ENCODE measurements around the gene KLK13. TPM values are rescaled to one million over a fixed set of nuclear protein-coding genes. Genes with fewer than 3 reads are reported as not detected.
A peak's percentile ranks its signal among the peaks of the same experiment; 100 is the strongest.

The KLK13 gene
- total RNA-seq, 8 experiments from 2014 or later, result 0.38 to 11.3 (median 1.5) TPM; not detected in 4

- ATAC-seq (replicated peaks in 6 of 8), result peak in 1 of 8 experiments; percentile 61
- H3K4me1 ChIP-seq (replicated peaks in 1 of 2), result no peaks in the 10 kb centered on the region
- in situ Hi-C loops (cut with MboI; ENCODE audit: low pct_unique_long_range_greater_than_20kb in 2 of 9, low sequenced_read_pairs in 9 of 9, unreplicated experiment in 9 of 9), result no loop called here
- 15 to 93% (median 63%) methylated on average over 1 to 4 of the region's 5 CpGs for WGBS, 10 experiments
- H3K4me3 ChIP-seq, result no peak overlapping the region
- H3K27ac ChIP-seq, result no peak overlapping the region
Measured at GRCh38 chr19:51070334-51071094, 5.6 kb upstream of the KLK13 start.

- WGBS, 10 experiments, result 0 to 92% (median 47%) methylated on average over 1 to 4 of the region's 7 CpGs; no CpG with 5 or more reads in 1 of the 10 experiments
Measured at GRCh38 chr19:51066393-51067186, 1.7 kb upstream of the KLK13 start.

GRCh38 chr19:51065221-51065960, 499 bp upstream of the KLK13 start:
- no peak overlapping the region for H3K4me3 ChIP-seq
- peak in 3 of 8 experiments; percentile 17 to 51 (median 40) for ATAC-seq (replicated peaks in 6 of 8)
- in situ Hi-C loops (cut with MboI; ENCODE audit: low pct_unique_long_range_greater_than_20kb in 2 of 9, low sequenced_read_pairs in 9 of 9, unreplicated experiment in 9 of 9), result no loop called here
- no CpG with 5 or more reads among the region's 25 CpGs for WGBS, 10 experiments
- no peak overlapping the region for H3K27ac ChIP-seq
- H3K4me1 ChIP-seq (replicated peaks in 1 of 2), result peaks cover 0 to 4% of the 10 kb centered on the region in 2 donors

More at GRCh38 chr19:51066393-51067186, 1.7 kb upstream of the KLK13 start:
- in situ Hi-C loops (cut with MboI; ENCODE audit: low pct_unique_long_range_greater_than_20kb in 2 of 9, low sequenced_read_pairs in 9 of 9, unreplicated experiment in 9 of 9), result no loop called here
- Histone ChIP-seq H3K4me1 (replicated peaks in 1 of 2) (peaks cover 0 to 4% of the 10 kb centered on the region in 2 donors), H3K4me3 (no peak overlapping the region), H3K27ac (no peak overlapping the region)
- ATAC-seq (replicated peaks in 6 of 8), result peak in 3 of 8 experiments; percentile 43 to 54 (median 51)

GRCh38 chr19:51063664-51064063, 1.2 kb downstream of the KLK13 start:
- H3K4me3 ChIP-seq, result no peak overlapping the region
- no peak overlapping the region for H3K27ac ChIP-seq
- peaks cover 0 to 4% of the 10 kb centered on the region in 2 donors for H3K4me1 ChIP-seq (replicated peaks in 1 of 2)
- in situ Hi-C loops (cut with MboI; ENCODE audit: low pct_unique_long_range_greater_than_20kb in 2 of 9, low sequenced_read_pairs in 9 of 9, unreplicated experiment in 9 of 9), result no loop called here
- ATAC-seq (replicated peaks in 6 of 8), result no peak
- whole genome bisulfite sequencing, 10 experiments, result 40 to 100% (median 100%) methylated on average over 1 to 4 of the region's 7 CpGs; no CpG with 5 or more reads in 3 of the 10 experiments

GRCh38 chr19:51060973-51061372, 3.9 kb downstream of the KLK13 start:
- 0 to 67% (median 33%) methylated on average over 1 of the region's 1 CpG; no CpG with 5 or more reads in 2 of the 10 experiments for WGBS, 10 experiments

GRCh38 chr19:51060336-51060735, 4.6 kb downstream of the KLK13 start:
- H3K4me3 ChIP-seq, result no peak overlapping the region
- in situ Hi-C loops (cut with MboI; ENCODE audit: low pct_unique_long_range_greater_than_20kb in 2 of 9, low sequenced_read_pairs in 9 of 9, unreplicated experiment in 9 of 9), result no loop called here
- H3K4me1 ChIP-seq (replicated peaks in 1 of 2), result peaks cover 0 to 4% of the 10 kb centered on the region in 2 donors
- H3K27ac ChIP-seq, result no peak overlapping the region
- no peak for ATAC-seq (replicated peaks in 6 of 8)
- 0 to 25% methylated on average over 1 of the region's 4 CpGs; no CpG with 5 or more reads in 8 of the 10 experiments for WGBS, 10 experiments

More at GRCh38 chr19:51060973-51061372, 3.9 kb downstream of the KLK13 start:
- ATAC-seq (replicated peaks in 6 of 8), result no peak
- in situ Hi-C loops (cut with MboI; ENCODE audit: low pct_unique_long_range_greater_than_20kb in 2 of 9, low sequenced_read_pairs in 9 of 9, unreplicated experiment in 9 of 9), result no loop called here
- Histone ChIP-seq H3K4me1 (replicated peaks in 1 of 2) (peaks cover 0 to 4% of the 10 kb centered on the region in 2 donors), H3K4me3 (no peak overlapping the region), H3K27ac (no peak overlapping the region)

GRCh38 chr19:51059715-51060114, 5.2 kb downstream of the KLK13 start:
- no peak for ATAC-seq (replicated peaks in 6 of 8)
- Histone ChIP-seq H3K27ac (no peak overlapping the region), H3K4me3 (no peak overlapping the region), H3K4me1 (replicated peaks in 1 of 2) (no peaks in the 10 kb centered on the region)
- whole genome bisulfite sequencing, 10 experiments, result 30 to 62% (median 60%) methylated on average over 1 to 2 of the region's 7 CpGs; no CpG with 5 or more reads in 7 of the 10 experiments
- in situ Hi-C loops (cut with MboI; ENCODE audit: low pct_unique_long_range_greater_than_20kb in 2 of 9, low sequenced_read_pairs in 9 of 9, unreplicated experiment in 9 of 9), result no loop called here

- no peak overlapping the region for H3K27ac ChIP-seq
- no peak for ATAC-seq (replicated peaks in 6 of 8)
- in situ Hi-C loops (cut with MboI; ENCODE audit: low pct_unique_long_range_greater_than_20kb in 2 of 9, low sequenced_read_pairs in 9 of 9, unreplicated experiment in 9 of 9), result no loop called here
- H3K4me3 ChIP-seq, result no peak overlapping the region
- H3K4me1 ChIP-seq (replicated peaks in 1 of 2), result no peaks in the 10 kb centered on the region
Measured at GRCh38 chr19:51055866-51056265, 9.0 kb downstream of the KLK13 start.

GRCh38 chr19:51047031-51047335, 17.9 kb downstream of the KLK13 start:
- no peak for ATAC-seq (replicated peaks in 6 of 8)
- 0 to 70% (median 5%) methylated on average over 1 to 4 of the region's 4 CpGs for WGBS, 10 experiments
- Histone ChIP-seq H3K4me3 (no peak overlapping the region), H3K27ac (no peak overlapping the region), H3K4me1 (replicated peaks in 1 of 2) (no peaks in the 10 kb centered on the region)
- in situ Hi-C loops (cut with MboI; ENCODE audit: low pct_unique_long_range_greater_than_20kb in 2 of 9, low sequenced_read_pairs in 9 of 9, unreplicated experiment in 9 of 9), result no loop called here

- 6 to 94% (median 76%) methylated on average over 1 to 7 of the region's 11 CpGs; no CpG with 5 or more reads in 2 of the 10 experiments for WGBS, 10 experiments
- in situ Hi-C loops (cut with MboI; ENCODE audit: low pct_unique_long_range_greater_than_20kb in 2 of 9, low sequenced_read_pairs in 9 of 9, unreplicated experiment in 9 of 9), result no loop called here
- no peak overlapping the region for H3K27ac ChIP-seq
- no peak overlapping the region for H3K4me3 ChIP-seq
- ATAC-seq (replicated peaks in 6 of 8), result no peak
- no peaks in the 10 kb centered on the region for H3K4me1 ChIP-seq (replicated peaks in 1 of 2)
Measured at GRCh38 chr19:51044327-51044726, 20.6 kb downstream of the KLK13 start.

- 13 to 74% (median 68%) methylated on average over 2 to 7 of the region's 9 CpGs; no CpG with 5 or more reads in 2 of the 10 experiments for WGBS, 10 experiments
- Histone ChIP-seq H3K4me3 (no peak overlapping the region), H3K27ac (no peak overlapping the region), H3K4me1 (replicated peaks in 1 of 2) (no peaks in the 10 kb centered on the region)
- no peak for ATAC-seq (replicated peaks in 6 of 8)
- in situ Hi-C loops (cut with MboI; ENCODE audit: low pct_unique_long_range_greater_than_20kb in 2 of 9, low sequenced_read_pairs in 9 of 9, unreplicated experiment in 9 of 9), result no loop called here
Measured at GRCh38 chr19:51043497-51043896, 21.4 kb downstream of the KLK13 start.

GRCh38 chr19:51040151-51040550, 24.7 kb downstream of the KLK13 start:
- in situ Hi-C loops (cut with MboI; ENCODE audit: low pct_unique_long_range_greater_than_20kb in 2 of 9, low sequenced_read_pairs in 9 of 9, unreplicated experiment in 9 of 9), result no loop called here
- Histone ChIP-seq H3K4me1 (replicated peaks in 1 of 2) (no peaks in the 10 kb centered on the region), H3K27ac (no peak overlapping the region), H3K4me3 (no peak overlapping the region)
- no peak for ATAC-seq (replicated peaks in 6 of 8)
- WGBS, 10 experiments, result 55 to 90% (median 83%) methylated on average over 2 to 6 of the region's 6 CpGs; no CpG with 5 or more reads in 1 of the 10 experiments

- 6 to 71% (median 45%) methylated on average over 2 to 9 of the region's 9 CpGs for WGBS, 10 experiments
- peak in 1 of 8 experiments; percentile 35 for ATAC-seq (replicated peaks in 6 of 8)
- in situ Hi-C loops (cut with MboI; ENCODE audit: low pct_unique_long_range_greater_than_20kb in 2 of 9, low sequenced_read_pairs in 9 of 9, unreplicated experiment in 9 of 9), result no loop called here
- no peak overlapping the region for H3K4me3 ChIP-seq
- no peaks in the 10 kb centered on the region for H3K4me1 ChIP-seq (replicated peaks in 1 of 2)
- H3K27ac ChIP-seq, result no peak overlapping the region
Measured at GRCh38 chr19:51036519-51036918, 28.4 kb downstream of the KLK13 start.
